Osteocyte (in vitro differentiated cells): ENCODE measurements around the gene CMSS1. TPM values are rescaled to one million over a fixed set of nuclear protein-coding genes. Genes with fewer than 3 reads are reported as not detected.

Experiments
- DNase-seq: peaks from one replicate; pipeline ENCODE4 v3.0.0; 2021; ENCODE audit warnings: mixed read lengths; ENCODE audit not compliant: unreplicated experiment; ENCODE audit errors: extremely low spot score
- H3K27ac Mint-ChIP-seq: one replicate; pipeline ENCODE4 v1.8.0; 2021; ENCODE audit warnings: mild to moderate bottlenecking, mixed read lengths; ENCODE audit not compliant: unreplicated experiment
- H3K27me3 Mint-ChIP-seq: one replicate; pipeline ENCODE4 v1.8.0; 2021; ENCODE audit warnings: mixed read lengths; ENCODE audit not compliant: unreplicated experiment
- H3K36me3 Mint-ChIP-seq: one replicate; pipeline ENCODE4 v1.8.0; 2021; ENCODE audit warnings: mixed read lengths; ENCODE audit not compliant: unreplicated experiment
- H3K4me1 Mint-ChIP-seq: one replicate; pipeline ENCODE4 v1.8.0; 2021; ENCODE audit warnings: mixed read lengths; ENCODE audit not compliant: unreplicated experiment
- H3K4me3 Mint-ChIP-seq: one replicate; pipeline ENCODE4 v1.8.0; 2021; ENCODE audit warnings: mild to moderate bottlenecking, moderate library complexity, mixed read lengths; ENCODE audit not compliant: unreplicated experiment
- H3K9me3 Mint-ChIP-seq: one replicate; pipeline ENCODE4 v1.8.0; 2021; ENCODE audit warnings: mixed read lengths; ENCODE audit not compliant: unreplicated experiment
- total RNA-seq: library from RNA; stranded (reverse); gene quantifications from 2 replicates; pipeline ENCODE4 v1.2.1, GENCODE V29; 2021
- TF ChIP-seq, protein P1 (sequence below): fragments of 200-600 bp; sonication (generic); IDR thresholded peaks from 2 replicates; pipeline ENCODE4 v1.5.0; 2021; ENCODE audit warnings: antibody characterized with exemption, mild to moderate bottlenecking, moderate library complexity

CMSS1 gene
- total RNA-seq, 1 donor from 2014 or later, result 38.5 TPM

DNA sequence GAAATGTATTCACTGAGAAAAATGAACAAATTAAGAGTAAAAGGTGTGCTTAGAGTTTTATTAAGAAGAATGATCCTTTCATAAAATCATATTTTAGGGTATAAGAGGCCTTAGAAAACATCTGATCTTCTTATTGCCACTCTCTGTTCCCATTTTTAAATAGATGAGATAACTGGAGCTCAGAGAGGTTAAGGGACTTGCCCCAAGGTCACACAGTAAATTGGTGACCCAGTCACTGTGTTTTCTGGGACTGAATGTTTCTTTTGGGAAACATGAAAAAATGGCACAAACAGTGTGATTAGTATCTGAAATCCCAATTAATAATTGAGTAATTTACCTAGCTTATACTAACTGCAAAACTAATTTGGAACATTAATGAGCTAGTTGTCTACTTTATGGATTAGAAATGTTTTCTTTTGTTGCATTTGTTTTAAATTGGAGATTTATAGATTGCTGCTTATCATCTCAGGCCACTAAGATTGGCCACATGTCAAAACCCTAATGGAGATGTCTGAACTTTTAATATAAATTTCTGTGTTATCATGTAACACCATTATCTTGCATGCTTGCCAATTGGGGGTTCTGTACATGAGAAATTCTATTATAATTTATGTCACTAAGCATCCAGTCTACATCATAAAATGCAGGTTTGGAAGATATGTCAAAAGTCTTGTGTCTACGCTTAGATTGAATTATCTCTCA is 64.9 kb downstream of the CMSS1 start:
- H3K27ac Mint-ChIP-seq, result no peak overlapping the region
- DNase-seq, result no peak
- no peaks in the 10 kb centered on the region for H3K27me3 Mint-ChIP-seq
- H3K36me3 Mint-ChIP-seq, result peaks cover 3% of the 10 kb centered on the region
- H3K4me1 Mint-ChIP-seq, result peaks cover 5% of the 10 kb centered on the region
- H3K4me3 Mint-ChIP-seq, result no peak overlapping the region
- H3K9me3 Mint-ChIP-seq, result no peaks in the 10 kb centered on the region
- TF ChIP-seq, protein P1, sequence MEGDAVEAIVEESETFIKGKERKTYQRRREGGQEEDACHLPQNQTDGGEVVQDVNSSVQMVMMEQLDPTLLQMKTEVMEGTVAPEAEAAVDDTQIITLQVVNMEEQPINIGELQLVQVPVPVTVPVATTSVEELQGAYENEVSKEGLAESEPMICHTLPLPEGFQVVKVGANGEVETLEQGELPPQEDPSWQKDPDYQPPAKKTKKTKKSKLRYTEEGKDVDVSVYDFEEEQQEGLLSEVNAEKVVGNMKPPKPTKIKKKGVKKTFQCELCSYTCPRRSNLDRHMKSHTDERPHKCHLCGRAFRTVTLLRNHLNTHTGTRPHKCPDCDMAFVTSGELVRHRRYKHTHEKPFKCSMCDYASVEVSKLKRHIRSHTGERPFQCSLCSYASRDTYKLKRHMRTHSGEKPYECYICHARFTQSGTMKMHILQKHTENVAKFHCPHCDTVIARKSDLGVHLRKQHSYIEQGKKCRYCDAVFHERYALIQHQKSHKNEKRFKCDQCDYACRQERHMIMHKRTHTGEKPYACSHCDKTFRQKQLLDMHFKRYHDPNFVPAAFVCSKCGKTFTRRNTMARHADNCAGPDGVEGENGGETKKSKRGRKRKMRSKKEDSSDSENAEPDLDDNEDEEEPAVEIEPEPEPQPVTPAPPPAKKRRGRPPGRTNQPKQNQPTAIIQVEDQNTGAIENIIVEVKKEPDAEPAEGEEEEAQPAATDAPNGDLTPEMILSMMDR, result no peak

DNA sequence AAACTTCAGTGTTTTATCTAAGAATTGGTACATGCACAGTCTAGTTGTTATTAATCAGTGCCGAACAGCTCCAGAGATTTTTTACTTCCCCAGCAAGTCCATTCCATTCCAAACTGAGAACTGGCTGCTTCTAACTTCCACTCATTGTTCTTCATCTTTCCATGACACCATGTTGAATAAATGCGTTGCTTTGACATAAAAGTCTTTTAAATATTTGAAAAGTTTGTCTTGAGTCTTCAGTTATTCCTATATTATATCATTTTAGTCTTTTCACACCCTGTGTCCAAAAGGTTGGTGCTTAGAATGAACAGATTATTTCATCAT is 65.4 kb downstream of the CMSS1 start:
- peaks cover 3% of the 10 kb centered on the region for H3K36me3 Mint-ChIP-seq
- no peak for DNase-seq
- TF ChIP-seq, protein P1, result no peak
- H3K27ac Mint-ChIP-seq, result no peak overlapping the region
- H3K27me3 Mint-ChIP-seq, result no peaks in the 10 kb centered on the region
- peaks cover 4% of the 10 kb centered on the region for H3K4me1 Mint-ChIP-seq
- H3K4me3 Mint-ChIP-seq, result no peak overlapping the region
- no peaks in the 10 kb centered on the region for H3K9me3 Mint-ChIP-seq

DNA sequence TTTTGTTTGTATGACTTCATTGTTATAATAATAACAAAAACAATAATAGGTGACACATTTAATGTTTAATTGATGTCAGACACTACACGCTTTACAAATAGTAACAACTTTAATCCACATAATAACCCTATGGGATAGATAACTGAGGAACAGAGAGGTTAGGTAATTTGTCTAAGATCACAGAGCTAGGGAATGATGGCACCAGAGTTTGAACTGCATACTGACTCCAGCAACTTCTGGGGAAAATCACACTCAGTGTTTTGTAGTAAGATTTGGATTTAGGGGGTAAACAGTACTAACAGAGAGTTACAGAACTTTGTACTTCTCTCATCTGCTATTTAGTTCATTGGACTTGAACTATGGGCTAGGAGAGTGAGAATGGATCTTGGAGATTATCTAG is 66.0 kb downstream of the CMSS1 start:
- DNase-seq, result no peak
- Mint-ChIP-seq H3K4me3 (no peak overlapping the region), H3K4me1 (peaks cover 4% of the 10 kb centered on the region), H3K36me3 (peaks cover 3% of the 10 kb centered on the region), H3K9me3 (no peaks in the 10 kb centered on the region), H3K27ac (no peak overlapping the region), H3K27me3 (no peaks in the 10 kb centered on the region)
- TF ChIP-seq, protein P1, result no peak

DNA sequence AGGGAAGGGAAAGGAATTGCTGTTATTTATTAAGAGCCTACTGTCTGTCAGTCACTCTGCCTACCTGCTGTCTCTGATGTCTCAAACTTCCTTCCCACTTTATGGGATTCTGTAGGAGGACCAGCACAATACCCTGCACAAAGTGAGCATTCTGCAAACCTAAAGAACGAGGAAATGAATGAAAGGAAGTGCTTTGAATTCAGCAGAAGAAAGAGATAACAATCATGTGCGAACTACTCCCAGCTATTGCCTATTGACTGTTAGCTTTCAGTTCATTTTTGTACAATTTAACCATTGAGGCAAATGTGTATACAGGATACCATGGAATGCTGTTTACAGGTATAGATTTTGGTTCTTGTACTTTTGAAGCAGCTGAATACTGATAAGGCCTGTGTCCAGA is 66.8 kb downstream of the CMSS1 start:
- no peak overlapping the region for H3K4me3 Mint-ChIP-seq
- H3K4me1 Mint-ChIP-seq, result peaks cover 4% of the 10 kb centered on the region

DNA sequence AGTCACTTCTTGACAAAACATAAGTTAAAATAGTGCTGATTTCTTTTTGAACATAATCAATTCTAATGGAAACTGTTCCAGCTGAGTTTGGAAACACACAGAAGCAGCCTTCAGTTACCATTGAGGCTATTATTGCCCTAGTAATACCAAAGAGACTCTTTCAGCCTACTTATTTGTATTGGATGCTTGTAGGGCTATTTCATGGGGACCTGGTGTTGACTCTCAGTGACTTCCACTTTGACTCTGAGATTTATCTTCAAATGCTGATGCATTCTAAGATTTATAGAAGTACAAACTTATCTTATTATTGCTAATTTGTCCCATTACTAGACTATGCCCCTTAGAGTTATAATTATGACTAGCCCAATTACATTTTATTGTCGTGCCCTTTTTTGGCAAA is 67.4 kb downstream of the CMSS1 start:
- Mint-ChIP-seq H3K27me3 (no peaks in the 10 kb centered on the region), H3K27ac (no peak overlapping the region), H3K36me3 (peaks cover 6% of the 10 kb centered on the region), H3K4me3 (no peak overlapping the region), H3K9me3 (peaks cover 2% of the 10 kb centered on the region), H3K4me1 (peaks cover 4% of the 10 kb centered on the region)
- DNase-seq, result no peak
- TF ChIP-seq, protein P1, result no peak

More for the DNA sequence above, 66.8 kb downstream of the CMSS1 start:
- Mint-ChIP-seq H3K27ac (no peak overlapping the region), H3K9me3 (no peaks in the 10 kb centered on the region), H3K27me3 (no peaks in the 10 kb centered on the region), H3K36me3 (peaks cover 3% of the 10 kb centered on the region)
- DNase-seq, result no peak
- TF ChIP-seq, protein P1, result no peak
